HG03139 (cell line): ENCODE data around the gene NOD1.
"Not testable (repeated sequence)": the region's sequence is repeated elsewhere in the genome, so short reads cannot be mapped to it uniquely, and the experiment has no call there.

Source experiments
- ATAC-seq: cut with Tn5 transposase; IDR thresholded peaks from one replicate; pipeline ENCODE4 v1.9.1; 2021; ENCODE audit not compliant: unreplicated experiment

The NOD1 gene

DNA sequence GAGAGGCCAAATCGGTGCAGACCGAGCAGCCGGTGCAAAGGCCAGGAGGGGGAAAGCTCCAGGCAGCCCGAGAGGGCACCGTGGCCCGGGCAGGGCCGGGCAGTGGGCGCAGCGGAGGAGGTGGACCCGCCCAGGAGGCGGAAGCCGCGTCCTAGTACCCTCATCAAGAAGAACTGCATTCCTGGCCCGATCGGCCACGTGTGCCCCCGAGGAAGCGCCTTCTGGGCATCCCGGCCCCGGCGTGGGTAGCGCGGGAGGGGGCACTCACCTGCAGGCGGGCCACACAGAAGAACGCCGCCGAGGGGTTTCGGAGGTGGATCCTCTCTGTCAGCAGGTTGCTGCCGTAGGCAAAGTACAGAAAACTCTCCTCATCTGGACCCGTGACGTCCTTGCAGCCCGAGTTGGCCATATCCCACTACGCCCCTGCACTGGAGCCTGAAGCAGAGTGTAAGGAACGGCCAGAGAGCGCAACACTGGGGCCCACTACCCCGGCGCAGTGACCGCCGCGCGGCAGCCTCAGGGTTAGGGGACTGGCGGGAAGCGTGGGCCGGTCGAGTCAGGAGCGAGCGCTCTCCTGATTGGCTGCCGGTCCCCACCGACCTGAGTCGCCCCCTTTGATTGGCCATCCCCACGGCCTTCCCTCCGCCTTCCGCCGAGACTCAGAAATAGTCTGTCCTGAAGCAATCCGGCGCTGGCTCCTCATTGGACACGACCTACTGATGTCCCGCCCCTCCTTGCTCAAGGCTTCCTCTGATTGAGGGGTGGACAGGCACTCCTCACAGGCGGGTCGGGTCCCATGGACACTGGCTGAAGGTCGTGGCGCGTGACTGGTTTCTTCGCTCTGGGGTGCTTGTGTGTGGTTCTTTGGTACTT lies 26.0 kb upstream of the NOD1 start, which contains the start of gene GGCT:
Gene GGCT, minus strand, starts transcription at position 529 of the 873 bp plus-strand sequence. Its CDS starts 120 bp downstream, at position 409.
- ATAC-seq: peak; percentile 99

- ATAC-seq: no peak
Measured at GRCh38 chr7:30503274-30504212, 25.0 kb upstream of the NOD1 start.

DNA sequence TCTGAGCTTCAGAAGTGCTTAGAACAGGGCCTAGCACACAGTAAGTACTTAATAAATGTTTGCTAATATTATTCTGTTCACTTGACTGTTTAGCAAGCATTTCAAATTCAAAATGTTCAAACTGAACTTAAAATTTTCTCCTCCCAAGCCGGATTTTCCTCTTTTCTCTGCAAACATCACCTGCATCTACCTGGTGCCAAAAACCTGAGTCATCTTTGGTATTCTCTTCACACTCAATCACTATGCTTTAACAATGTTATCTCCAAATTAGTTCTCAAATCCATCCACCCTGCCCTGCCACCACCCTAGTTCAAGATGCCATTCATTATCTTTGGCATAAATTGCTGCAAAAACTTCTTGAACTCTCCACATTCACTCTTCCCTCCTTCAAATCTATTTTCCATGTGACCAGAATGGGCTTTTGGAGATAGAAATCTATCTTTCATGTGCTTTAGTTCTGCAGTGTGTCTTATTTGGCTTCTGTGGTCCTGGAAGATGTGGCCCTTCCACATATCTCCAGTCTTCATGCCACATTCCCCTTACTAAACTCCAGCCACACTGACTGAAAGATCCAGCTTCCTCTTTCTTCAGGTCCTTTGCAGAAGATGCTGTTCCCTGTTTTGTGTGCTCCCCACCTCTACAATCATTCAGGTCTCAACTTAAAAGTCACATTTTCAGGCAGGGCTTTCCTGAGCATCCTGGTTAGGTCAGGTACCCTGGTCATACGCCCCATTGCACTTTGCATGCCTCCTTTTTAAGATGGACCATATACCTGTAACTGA lies 24.1 kb upstream of the NOD1 start:
- no peak for ATAC-seq

DNA sequence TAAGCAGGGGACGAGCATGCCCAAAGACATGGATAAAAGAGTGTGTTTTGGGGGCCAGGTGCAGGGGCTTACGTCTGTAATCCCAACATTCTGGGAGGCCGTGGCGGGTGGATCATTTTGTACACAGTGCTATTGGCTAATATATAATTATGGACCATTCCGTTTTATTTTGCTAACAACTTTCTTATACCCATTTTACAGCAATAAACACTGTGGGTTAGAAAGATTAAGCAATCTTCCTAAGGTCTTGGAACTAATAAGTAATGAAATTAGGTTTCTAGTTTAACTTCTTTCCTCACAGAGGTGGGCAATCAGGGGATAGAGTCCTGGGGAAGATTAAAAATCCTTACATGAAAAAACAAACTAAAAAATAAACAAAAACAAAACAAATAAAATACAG lies 22.7 kb upstream of the NOD1 start:
- ATAC-seq: no peak

- no peak for ATAC-seq
Measured at GRCh38 chr7:30493228-30493627, 14.6 kb upstream of the NOD1 start.

- ATAC-seq: no peak
Measured at GRCh38 chr7:30491417-30491816, 12.8 kb upstream of the NOD1 start.

DNA sequence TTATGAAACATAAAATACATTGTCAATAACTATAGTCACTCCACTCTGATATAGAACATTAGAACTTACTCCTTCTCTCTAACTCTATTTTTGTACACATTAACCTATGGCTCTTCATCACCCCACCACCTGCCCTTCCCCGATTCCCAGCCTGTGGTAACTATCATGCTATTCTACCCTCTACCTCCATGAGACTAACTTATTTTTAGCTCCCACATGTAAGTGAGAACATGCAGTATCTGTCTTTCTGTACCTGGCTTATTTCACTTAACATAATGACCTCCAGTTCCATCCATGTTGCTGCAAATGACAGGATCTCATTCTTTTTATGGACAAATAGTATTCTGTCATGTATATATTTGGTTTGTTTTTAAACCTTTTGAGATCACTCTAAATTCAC lies 8.8 kb upstream of the NOD1 start:
- no peak for ATAC-seq

DNA sequence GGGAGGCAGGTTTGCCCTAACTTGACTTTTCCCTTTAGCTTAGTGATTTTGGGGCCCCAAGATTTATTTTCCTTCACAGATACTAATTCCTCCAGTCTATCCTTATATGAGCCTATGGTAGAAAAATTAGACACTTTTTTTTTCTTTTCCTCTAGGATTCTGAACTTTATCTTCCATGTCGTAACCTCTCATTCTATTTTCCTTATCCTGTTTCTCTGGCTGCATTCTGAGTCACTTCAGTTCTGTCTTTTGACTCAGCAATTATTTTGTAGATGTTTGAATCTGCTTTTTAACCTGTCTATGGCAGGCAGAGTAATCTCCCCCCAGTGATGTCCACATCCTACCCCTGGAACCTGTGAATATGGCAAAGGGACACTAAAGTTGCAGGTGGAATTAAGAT lies 7.1 kb upstream of the NOD1 start:
- ATAC-seq: no peak

- not testable (repeated sequence) for ATAC-seq
Measured at GRCh38 chr7:30481416-30481815, 2.8 kb upstream of the NOD1 start.

GRCh38 chr7:30479202-30480120 lies 877 bp upstream of the NOD1 start:
- no peak for ATAC-seq

- ATAC-seq: no peak
Measured at GRCh38 chr7:30476459-30477145, 2.0 kb downstream of the NOD1 start.

GRCh38 chr7:30475580-30475979 lies 3.0 kb downstream of the NOD1 start:
- no peak for ATAC-seq

DNA sequence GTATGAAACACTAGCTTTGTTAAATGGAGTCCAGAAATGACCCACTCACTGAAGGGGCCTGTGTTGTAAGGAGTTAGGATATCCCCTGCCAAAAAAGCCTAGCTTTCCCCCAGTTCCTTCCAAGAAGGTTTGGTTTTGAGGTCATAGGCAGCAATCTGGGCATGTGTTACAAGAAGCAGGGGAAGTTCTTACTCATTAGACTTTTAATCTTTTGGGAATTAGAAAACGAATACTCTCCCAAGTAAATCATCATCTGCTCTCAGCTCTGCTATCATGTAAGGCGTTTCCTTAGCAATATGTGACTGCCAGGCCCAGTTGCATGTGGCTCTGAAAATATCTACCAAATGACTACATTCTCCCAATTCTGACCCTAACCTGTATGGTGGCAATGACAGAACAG lies 3.7 kb downstream of the NOD1 start:
- no peak for ATAC-seq

DNA sequence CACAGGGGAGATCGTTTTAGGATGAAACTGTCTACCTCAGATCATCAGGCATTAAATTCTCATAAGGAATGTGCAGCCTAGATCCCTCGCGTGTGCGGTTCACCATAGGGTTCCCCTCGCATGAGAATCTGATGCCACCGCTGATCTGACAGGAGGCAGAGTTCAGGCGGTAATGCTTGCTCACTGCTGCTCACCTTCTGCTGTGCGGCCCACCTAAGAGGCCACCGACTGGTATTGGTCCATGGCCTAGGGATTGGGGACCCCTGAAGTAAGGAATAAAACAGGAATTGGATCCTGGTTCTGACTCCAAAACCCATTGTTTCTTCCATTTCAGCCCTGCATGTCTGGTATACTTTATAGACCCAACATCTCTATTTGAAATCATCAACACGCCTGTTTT lies 4.1 kb downstream of the NOD1 start:
- no peak for ATAC-seq

DNA sequence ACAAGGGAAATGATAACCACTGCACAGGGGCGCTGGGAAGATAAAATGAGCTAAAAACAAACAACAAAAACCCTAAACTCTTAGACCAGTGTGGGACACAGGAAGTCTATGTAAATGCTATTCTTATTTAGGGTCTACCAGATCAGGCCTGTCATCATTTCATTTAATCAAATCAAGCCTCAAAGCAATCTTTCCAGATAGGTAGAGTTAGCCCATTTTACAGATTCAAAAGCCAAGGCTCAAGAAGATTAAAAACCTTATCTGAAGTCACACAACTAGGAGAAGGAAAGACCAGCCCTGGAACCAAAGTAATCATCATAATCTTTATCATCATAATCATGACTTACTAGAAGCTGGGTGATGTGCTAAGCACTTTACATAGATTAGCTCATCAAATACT lies 4.7 kb downstream of the NOD1 start:
- no peak for ATAC-seq

GRCh38 chr7:30472784-30473775 lies 5.5 kb downstream of the NOD1 start:
- ATAC-seq: no peak

DNA sequence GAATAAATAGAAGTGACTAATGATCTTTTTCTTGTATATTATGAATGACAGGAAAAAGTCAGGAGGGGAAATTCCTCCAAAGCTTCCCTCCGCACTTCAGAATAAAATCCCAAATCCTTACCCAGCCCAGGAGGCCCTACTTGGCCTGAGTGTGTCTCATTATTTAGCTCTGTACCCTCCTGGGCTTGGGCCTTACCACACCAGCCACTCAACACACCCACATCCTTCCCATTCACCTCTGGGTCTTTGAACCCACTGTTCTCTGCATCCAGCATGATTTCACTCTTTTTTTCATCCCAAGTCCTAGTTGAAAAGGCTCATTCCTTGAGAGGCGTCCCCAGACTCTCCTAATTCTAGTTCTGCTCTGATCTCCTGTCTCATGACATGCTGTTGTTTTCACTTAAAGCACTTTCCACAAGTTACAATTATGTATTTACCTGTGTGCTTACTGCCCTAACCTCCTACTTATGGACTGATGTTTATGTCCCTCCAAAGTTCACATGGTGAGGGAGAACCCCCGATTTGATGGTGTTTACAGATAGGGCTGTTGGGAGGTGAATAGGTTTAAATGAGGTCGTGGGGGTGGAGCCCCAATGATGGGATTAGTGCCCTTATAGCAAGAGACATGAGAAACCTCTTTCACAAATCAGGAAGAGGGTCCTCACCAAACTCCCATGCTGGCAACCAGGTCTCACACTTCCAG lies 6.4 kb downstream of the NOD1 start:
- ATAC-seq: no peak

DNA sequence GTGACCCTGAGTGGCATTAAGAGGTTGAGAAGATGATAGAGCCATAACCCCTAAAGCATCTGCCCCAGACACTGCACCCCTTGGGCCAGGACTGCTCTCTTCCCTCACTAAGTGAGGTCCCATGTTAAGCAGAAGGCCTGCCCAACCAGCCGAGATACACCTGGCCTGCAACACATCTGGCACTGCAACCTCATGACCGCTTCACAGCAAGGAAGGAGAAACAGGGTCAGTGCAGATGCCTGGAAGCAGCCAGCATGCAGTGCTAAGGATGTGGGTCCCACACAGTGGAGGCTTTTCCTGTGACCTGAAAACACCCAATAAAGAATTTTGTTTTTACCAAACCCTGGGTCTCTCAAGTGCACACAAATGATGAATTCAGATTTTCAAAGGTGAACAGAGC lies 7.4 kb downstream of the NOD1 start:
- no peak for ATAC-seq
